Panc1 (cell line): Measurements from ENCODE around the gene RUNX1. TPM values are rescaled to one million over a fixed set of nuclear protein-coding genes. Genes with fewer than 3 reads are reported as not detected.

ENCODE experiments used
- ATAC-seq: fragments of 200-7000 bp; cut with Tn5 transposase; 2 replicates; pipeline ENCODE4 v1.9.1; 2020; ENCODE audit warnings: mild to moderate bottlenecking, moderate library complexity
- BruUV-seq: library from RNA; stranded (reverse); fragments of 400-500 nt; replicated peaks from 2 replicates; lab custom pipeline; 2021; lab: Mats Ljungman, UMichigan
- CTCF ChIA-PET: fragments of 300-600 bp; sonication (Branson Sonifier 250); formaldehyde crosslinking; loops from one replicate; lab custom pipeline; 2022; ENCODE audit warnings: antibody characterized with exemption; lab: Charles Lee
- POLR2A ChIA-PET: fragments of 300-600 bp; sonication (Branson Sonifier 250); formaldehyde crosslinking; loops from one replicate; lab custom pipeline; 2022; ENCODE audit warnings: antibody characterized with exemption; lab: Charles Lee
- DNase-seq: peaks from one replicate; pipeline ENCODE4 v3.0.0-alpha.2; 2010; ENCODE audit warnings: low read depth, low spot score
- H3K27ac ChIP-seq: 2 replicates; pipeline ENCODE4 v1.5.1; 2011; ENCODE audit warnings: mild to moderate bottlenecking, low read length, inconsistent platforms
- H3K27me3 ChIP-seq: fragments of 200-500 bp; sonication (Bioruptor generic); 2 replicates; pipeline ENCODE4 v1.6.0; 2014; ENCODE audit warnings: low read length, inconsistent platforms; ENCODE audit not compliant: control insufficient read depth, insufficient read depth
- H3K36me3 ChIP-seq: fragments of 200-500 bp; sonication (Bioruptor generic); 2 replicates; pipeline ENCODE4 v1.5.1; 2014; ENCODE audit warnings: inconsistent platforms, mild to moderate bottlenecking, low read length, moderate library complexity; ENCODE audit not compliant: control insufficient read depth, insufficient read depth
- H3K4me1 ChIP-seq: 2 replicates; pipeline ENCODE4 v1.5.1; 2011; ENCODE audit warnings: inconsistent platforms, mild to moderate bottlenecking, low read length, moderate library complexity; ENCODE audit not compliant: control insufficient read depth, insufficient read depth
- H3K4me3 ChIP-seq, 2 experiments: 2 replicates each; pipeline ENCODE4 v1.5.1; 2011 to 2012; ENCODE audit warnings: low read depth in 2 of 2, low read length in 2 of 2, mild to moderate bottlenecking in 2 of 2, inconsistent platforms in 1 of 2, moderate library complexity in 1 of 2
- H3K9me3 ChIP-seq: fragments of 200-500 bp; sonication (Bioruptor generic); 2 replicates; pipeline ENCODE4 v1.5.1; 2014; ENCODE audit warnings: low read depth, mild to moderate bottlenecking, inconsistent platforms, low read length, moderate library complexity; ENCODE audit not compliant: control insufficient read depth, insufficient read depth
- CTCF ChIP-seq: fragments of 450-650 bp; IDR thresholded peaks from 2 replicates; pipeline ENCODE4 v1.5.1; 2017; ENCODE audit warnings: mild to moderate bottlenecking
- POLR2AphosphoS5 ChIP-seq: IDR thresholded peaks from 2 replicates; pipeline ENCODE4 v1.6.1; 2012; ENCODE audit warnings: mild to moderate bottlenecking, low read depth, low read length, moderate library complexity
- SIN3A ChIP-seq: IDR thresholded peaks from 2 replicates; pipeline ENCODE4 v1.6.1; 2012; ENCODE audit warnings: low read depth, mild to moderate bottlenecking, low read length, moderate library complexity, borderline replicate concordance; ENCODE audit not compliant: insufficient read depth
- TCF7L2 ChIP-seq: IDR thresholded peaks from 2 replicates; pipeline ENCODE4 v1.6.1; 2011; ENCODE audit warnings: mild to moderate bottlenecking, low read depth, low read length, inconsistent platforms
- in situ Hi-C: cut with HindIII; loops from 2 replicates; pipeline ENCODE4 v1.10.0; 2016; ENCODE audit warnings: low sequenced_read_pairs, low pct_unique_long_range_greater_than_20kb
- intact Hi-C: fragments of 100-400 bp; cut with micrococcal nuclease; formaldehyde crosslinking; loops from one replicate; pipeline ENCODE4 v1.10.0; 2022; ENCODE audit not compliant: unreplicated experiment
- total RNA-seq: library from RNA; stranded (reverse); gene quantifications from one replicate; pipeline ENCODE4 v1.2.1, GENCODE V29; 2021; ENCODE audit not compliant: unreplicated experiment
- TF ChIP-seq, protein P1 (sequence below), 2 experiments: IDR thresholded peaks; 2 replicates each; pipeline ENCODE4 v1.6.1; 2011 to 2012; ENCODE audit warnings: low read depth in 2 of 2, control low read depth in 1 of 2, low read length in 1 of 2, mild to moderate bottlenecking in 1 of 2, moderate library complexity in 1 of 2; ENCODE audit not compliant: insufficient read depth in 1 of 2

The RUNX1 gene
- total RNA-seq, 1 experiment from 2014 or later = 22.4 TPM

- ChIA-PET CTCF (no interaction called here), POLR2A (no interaction called here)
- no peak overlapping the region for H3K27ac ChIP-seq
- TF ChIP-seq TCF7L2 = no peak
- TF ChIP-seq CTCF = no peak
- TF ChIP-seq, protein P1, sequence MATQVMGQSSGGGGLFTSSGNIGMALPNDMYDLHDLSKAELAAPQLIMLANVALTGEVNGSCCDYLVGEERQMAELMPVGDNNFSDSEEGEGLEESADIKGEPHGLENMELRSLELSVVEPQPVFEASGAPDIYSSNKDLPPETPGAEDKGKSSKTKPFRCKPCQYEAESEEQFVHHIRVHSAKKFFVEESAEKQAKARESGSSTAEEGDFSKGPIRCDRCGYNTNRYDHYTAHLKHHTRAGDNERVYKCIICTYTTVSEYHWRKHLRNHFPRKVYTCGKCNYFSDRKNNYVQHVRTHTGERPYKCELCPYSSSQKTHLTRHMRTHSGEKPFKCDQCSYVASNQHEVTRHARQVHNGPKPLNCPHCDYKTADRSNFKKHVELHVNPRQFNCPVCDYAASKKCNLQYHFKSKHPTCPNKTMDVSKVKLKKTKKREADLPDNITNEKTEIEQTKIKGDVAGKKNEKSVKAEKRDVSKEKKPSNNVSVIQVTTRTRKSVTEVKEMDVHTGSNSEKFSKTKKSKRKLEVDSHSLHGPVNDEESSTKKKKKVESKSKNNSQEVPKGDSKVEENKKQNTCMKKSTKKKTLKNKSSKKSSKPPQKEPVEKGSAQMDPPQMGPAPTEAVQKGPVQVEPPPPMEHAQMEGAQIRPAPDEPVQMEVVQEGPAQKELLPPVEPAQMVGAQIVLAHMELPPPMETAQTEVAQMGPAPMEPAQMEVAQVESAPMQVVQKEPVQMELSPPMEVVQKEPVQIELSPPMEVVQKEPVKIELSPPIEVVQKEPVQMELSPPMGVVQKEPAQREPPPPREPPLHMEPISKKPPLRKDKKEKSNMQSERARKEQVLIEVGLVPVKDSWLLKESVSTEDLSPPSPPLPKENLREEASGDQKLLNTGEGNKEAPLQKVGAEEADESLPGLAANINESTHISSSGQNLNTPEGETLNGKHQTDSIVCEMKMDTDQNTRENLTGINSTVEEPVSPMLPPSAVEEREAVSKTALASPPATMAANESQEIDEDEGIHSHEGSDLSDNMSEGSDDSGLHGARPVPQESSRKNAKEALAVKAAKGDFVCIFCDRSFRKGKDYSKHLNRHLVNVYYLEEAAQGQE (IDR thresholded peaks at IDR 0.05; ENCODE audit: insufficient read depth in 1 of 2, low read depth in 2 of 2, low read length in 1 of 2) = no peak
- no peak for TF ChIP-seq SIN3A
- no peak for TF ChIP-seq POLR2AphosphoS5
- no TSS peak for BruUV-seq
- no peaks in the 10 kb centered on the region for H3K9me3 ChIP-seq
- H3K36me3 ChIP-seq = no peaks in the 10 kb centered on the region
- H3K4me3 ChIP-seq = no peak overlapping the region
- ATAC-seq = no peak
- H3K27me3 ChIP-seq = no peaks in the 10 kb centered on the region
- intact Hi-C loops (no loop called here), in situ Hi-C loops (no loop called here)
- H3K4me1 ChIP-seq = no peaks in the 10 kb centered on the region
- DNase-seq = no peak
These were observed 27.6 kb downstream of the RUNX1 start for GRCh38 chr21:35021546-35021945.

DNA sequence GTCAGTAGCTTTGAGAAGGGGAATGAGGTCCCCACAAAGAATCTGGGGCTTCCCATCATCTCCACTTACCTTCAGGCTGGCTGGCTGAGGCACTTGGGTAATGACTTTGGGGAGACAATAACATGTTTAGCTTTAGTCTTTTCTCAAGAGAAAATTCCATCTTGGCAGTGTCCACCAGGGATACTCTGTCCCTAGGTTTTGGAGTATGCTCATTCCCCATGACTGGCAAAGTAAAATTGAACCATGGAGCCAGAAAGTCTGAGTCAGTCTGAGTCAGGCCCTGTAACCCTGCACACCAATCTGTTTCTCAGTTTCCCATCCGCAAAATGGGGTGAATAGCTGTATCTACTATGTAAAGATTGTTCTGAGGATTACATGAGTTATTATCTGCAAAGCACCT lies 28.2 kb downstream of the RUNX1 start:
- DNase-seq (no peak), ATAC-seq (no peak)
- no peak overlapping the region for H3K27ac ChIP-seq
- no TSS peak for BruUV-seq
- no peaks in the 10 kb centered on the region for H3K4me1 ChIP-seq
- H3K4me3 ChIP-seq = no peak overlapping the region
- no peaks in the 10 kb centered on the region for H3K9me3 ChIP-seq
- TF ChIP-seq SIN3A (no peak), CTCF (no peak), POLR2AphosphoS5 (no peak), TCF7L2 (no peak)
- TF ChIP-seq, protein P1 (IDR thresholded peaks at IDR 0.05; ENCODE audit: insufficient read depth in 1 of 2, low read depth in 2 of 2, low read length in 1 of 2) = no peak
- in situ Hi-C loops (no loop called here), intact Hi-C loops (no loop called here)
- ChIA-PET POLR2A (no interaction called here), CTCF (no interaction called here)
- no peaks in the 10 kb centered on the region for H3K36me3 ChIP-seq
- H3K27me3 ChIP-seq = no peaks in the 10 kb centered on the region
